Right lobe of liver (tissue), 4 donors: ENCODE results near the gene LRRC7.

ENCODE experiments used
- CTCF ChIP-seq, 4 donors: fragments of 200-600 bp in 3 of 4; fragments of 450-650 bp in 1 of 4; IDR thresholded peaks; one replicate each; pipeline versions ENCODE4 v1.5.1 to v1.8.0; 2016 to 2022; ENCODE audit warnings: antibody characterized with exemption in 4 of 4, mild to moderate bottlenecking in 2 of 4
- POLR2A ChIP-seq: fragments of 450-650 bp; IDR thresholded peaks from one replicate; pipeline ENCODE4 v1.6.1; 2017; ENCODE audit warnings: antibody characterized with exemption, mild to moderate bottlenecking
- donor health status: DM: no; HTN: no; CAD: no.
- donor health status: DM: no; HTN: no; CAD: no.
- donor health status: DM: no; HTN: yes; CAD: no.

GRCh38 chr1:69787151-69787550 is 219.4 kb downstream of the LRRC7 start:
- TF ChIP-seq CTCF (IDR thresholded peaks at IDR 0.05) (no peak), POLR2A (no peak)
